Sigmoid colon (tissue), 3 donors: Measurements from ENCODE around the gene GRIK3.

Source experiments
- CTCF ChIP-seq, 4 experiments: fragments of 450-650 bp in 3 of 4; fragments of 200-600 bp in 1 of 4; IDR thresholded peaks; one replicate each; pipeline ENCODE4 v1.5.1; 2016 to 2019; ENCODE audit warnings: antibody characterized with exemption in 4 of 4, mild to moderate bottlenecking in 3 of 4, moderate library complexity in 2 of 4
- POLR2A ChIP-seq, 2 donors: fragments of 450-650 bp; IDR thresholded peaks; one replicate each; pipeline ENCODE4 v1.6.1; 2016; ENCODE audit warnings: antibody characterized with exemption in 2 of 2, mild to moderate bottlenecking in 2 of 2, moderate library complexity in 2 of 2

DNA sequence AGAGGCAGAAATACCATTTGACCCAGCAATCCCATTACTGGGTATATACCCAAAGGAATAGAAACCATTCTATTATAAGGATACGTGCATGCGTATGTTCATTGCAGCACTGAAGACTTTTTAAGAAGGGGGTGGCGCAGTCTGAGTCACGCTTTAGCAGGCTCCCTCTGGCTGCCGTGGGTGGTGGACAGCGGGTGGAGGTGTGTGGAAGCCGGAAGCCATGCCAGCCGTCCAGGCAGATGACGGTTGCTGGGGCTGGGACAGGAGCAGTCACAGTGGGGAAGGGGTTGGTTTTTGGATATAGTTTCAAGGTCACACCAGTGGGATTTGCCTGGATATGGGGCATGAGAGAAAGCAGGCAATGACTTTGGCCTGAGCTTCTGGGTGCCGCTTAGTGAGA is 270.5 kb downstream of the GRIK3 start:
- TF ChIP-seq CTCF (IDR thresholded peaks at IDR 0.05) (no peak), POLR2A (IDR thresholded peaks at IDR 0.05) (no peak)
